CD4-positive, alpha-beta T cell treated with Interleukin-21 for 1 hour (primary cell): ENCODE data around the gene RFX1.

Experiments
- DNase-seq: peaks from one replicate; pipeline ENCODE4 v3.0.0-alpha.2; 2020

RFX1 gene

GRCh38 chr19:13960863-13961784 is 45.0 kb downstream of the RFX1 start:
- no peak for DNase-seq

DNA sequence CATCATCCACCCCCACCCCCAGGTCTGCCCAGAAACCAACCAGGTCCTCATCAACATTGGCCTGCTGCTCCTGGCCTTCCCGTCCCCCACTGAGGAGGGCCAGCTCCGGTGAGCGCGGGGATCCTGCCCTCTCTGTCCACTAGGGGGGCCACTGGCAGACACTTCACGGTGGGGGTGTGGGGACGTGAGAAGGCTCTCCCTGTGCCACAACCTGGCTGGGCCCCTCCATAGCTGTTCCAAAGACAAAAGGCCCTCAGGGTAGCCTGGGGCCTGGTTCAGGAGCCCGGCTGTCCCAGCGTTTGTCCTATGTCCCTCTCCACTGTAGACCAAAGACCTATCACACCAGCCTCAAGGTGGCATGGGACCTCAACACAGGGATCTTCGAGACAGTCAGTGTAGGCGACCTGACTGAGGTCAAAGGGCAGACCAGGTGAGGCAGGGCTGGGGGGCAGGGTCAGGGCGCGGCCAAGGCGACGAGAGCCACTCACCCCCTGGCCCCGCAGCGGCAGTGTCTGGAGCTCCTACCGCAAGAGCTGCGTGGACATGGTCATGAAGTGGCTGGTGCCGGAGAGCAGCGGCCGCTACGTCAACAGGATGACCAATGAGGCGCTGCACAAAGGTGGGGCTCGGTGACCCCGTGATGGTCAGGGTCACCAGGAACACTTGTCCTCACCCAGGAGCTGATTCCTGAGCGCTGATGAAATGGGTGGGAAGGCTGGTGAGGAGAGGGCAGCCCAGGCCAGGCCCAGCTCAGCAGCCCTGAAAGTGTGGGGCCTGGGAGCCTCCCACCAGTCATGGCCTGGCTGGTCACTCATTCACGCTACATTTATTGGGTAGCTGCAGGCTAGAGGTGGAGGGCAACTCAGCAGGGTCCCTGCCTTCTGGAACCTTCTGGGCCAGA is 45.9 kb downstream of the RFX1 start:
- peak; percentile 35 for DNase-seq

GRCh38 chr19:13959141-13959961 is 46.8 kb downstream of the RFX1 start:
- DNase-seq: no peak

DNA sequence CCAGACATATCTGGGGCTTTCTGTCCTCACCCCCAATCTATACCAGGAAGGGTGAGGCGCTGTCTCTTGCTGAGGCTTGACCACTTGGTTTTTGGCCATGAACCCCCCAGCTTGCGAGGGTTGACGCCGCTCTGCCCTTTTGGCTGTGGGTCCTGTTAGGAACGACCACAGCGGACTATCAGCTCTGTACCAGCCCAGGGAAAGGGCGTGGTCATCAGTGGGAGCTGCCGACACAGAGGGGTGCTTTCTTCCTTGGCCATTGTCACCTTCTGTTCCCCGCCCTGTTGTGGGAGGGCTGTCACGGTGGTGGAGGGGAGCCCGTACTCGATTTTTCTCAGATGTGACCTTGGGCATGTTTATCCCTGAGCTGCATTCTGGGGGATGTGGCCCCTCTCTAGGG is 48.1 kb downstream of the RFX1 start:
- no peak for DNase-seq

DNA sequence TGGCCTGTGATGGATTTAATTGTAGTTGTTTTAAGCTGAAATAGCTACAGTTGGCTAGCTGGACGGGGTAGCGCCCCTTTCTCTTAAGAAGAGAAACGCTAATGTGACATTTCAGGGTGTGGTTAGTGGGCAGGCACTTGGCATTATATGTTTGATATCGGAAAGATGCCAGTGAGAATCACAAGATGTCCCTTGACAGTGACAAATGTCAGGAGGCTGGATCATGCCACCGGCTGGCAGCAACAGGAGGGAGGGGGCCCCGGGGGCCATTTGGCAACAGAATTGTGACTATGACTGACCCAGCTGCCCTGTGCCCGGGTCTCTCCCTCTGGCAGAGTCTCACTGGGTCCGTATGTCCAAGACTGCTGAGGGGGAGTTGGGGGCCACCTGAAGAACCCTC is 49.1 kb downstream of the RFX1 start:
- no peak for DNase-seq

DNA sequence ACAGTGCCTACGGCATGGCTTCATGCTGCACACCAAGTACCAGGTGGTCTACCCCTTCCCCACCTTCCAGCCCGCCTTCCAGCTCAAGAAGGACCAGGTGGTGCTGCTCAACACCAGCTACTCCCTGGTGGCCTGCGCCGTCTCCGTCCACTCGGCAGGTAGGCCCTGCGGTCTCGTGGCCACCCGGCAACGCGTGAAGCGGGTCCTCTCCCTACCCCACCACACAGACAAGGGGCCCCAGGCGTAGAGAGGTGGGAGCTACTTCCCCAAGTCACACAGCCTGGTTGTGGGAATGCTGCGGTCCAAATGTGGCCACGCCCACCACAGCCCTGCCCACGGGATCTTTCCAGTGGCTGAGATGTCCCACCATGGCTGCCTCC is 49.8 kb downstream of the RFX1 start:
- no peak for DNase-seq

- DNase-seq: no peak
These were observed 50.3 kb downstream of the RFX1 start for GRCh38 chr19:13955662-13956364.

DNA sequence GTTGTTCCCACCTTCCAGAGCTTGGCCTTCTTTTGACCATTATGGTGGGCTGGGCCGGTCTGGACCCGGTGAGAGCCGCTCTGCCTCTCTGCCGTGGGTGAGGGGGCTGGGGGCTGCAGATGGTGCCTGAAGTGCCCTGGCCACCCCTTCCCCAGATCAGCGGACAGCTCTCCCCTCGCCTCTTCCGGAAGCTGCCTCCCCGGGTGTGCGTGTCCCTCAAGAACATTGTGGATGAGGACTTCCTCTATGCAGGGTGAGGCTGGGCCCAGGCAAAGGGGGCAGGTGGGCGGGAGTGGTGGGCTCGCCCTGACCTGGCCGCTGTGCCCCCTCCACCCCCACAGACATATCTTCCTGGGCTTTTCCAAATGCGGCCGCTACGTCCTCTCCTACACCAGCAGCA is 51.9 kb downstream of the RFX1 start:
- DNase-seq: no peak

GRCh38 chr19:13952931-13953531 is 53.1 kb downstream of the RFX1 start:
- DNase-seq: no peak

DNA sequence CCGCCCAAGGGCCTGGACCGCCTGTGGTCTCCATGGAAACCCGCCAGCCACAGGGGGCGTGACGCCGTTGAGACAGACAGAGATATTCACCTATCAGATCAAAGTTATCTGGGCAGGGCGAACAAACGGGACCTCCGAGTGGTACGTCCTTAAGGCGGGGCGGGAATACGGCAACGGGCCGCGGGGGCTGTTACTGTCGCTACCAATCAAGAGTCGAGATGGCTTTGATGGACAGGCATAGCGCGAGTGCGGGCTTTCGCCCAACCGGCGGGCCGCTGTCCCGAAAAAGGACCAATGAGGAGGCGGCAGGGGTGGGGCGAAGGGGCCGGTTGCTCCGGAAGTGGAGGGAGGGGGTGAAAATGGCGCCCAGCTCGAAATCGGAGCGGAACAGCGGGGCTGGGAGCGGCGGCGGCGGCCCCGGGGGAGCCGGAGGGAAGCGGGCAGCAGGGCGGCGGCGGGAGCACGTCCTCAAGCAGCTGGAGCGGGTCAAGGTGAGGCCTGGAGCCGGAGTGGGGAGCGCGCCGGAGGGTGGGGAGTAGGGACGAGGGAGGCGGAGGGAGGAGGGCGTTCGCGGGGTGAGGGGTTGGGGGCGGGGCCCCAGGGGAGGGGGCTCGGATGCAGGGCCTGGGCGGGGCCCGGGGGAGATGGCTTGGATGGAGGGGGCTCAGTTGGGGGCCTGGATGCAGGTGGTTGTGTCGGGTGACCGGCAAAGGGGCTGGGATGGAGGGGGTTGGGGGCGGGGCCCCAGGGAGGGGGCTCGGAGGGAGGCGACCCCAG is 53.8 kb downstream of the RFX1 start, which contains the start of gene DCAF15:
TSS of gene DCAF15 (plus strand) at position 356 of the 777 bp plus-strand sequence. CDS start at position 360, 4 bp downstream.
- DNase-seq: peak; percentile 100

GRCh38 chr19:13951799-13952153 is 54.3 kb downstream of the RFX1 start:
- no peak for DNase-seq

GRCh38 chr19:13951043-13951442 is 55.1 kb downstream of the RFX1 start:
- DNase-seq: no peak

- no peak for DNase-seq
These were observed 59.7 kb downstream of the RFX1 start for GRCh38 chr19:13946414-13946813.

DNA sequence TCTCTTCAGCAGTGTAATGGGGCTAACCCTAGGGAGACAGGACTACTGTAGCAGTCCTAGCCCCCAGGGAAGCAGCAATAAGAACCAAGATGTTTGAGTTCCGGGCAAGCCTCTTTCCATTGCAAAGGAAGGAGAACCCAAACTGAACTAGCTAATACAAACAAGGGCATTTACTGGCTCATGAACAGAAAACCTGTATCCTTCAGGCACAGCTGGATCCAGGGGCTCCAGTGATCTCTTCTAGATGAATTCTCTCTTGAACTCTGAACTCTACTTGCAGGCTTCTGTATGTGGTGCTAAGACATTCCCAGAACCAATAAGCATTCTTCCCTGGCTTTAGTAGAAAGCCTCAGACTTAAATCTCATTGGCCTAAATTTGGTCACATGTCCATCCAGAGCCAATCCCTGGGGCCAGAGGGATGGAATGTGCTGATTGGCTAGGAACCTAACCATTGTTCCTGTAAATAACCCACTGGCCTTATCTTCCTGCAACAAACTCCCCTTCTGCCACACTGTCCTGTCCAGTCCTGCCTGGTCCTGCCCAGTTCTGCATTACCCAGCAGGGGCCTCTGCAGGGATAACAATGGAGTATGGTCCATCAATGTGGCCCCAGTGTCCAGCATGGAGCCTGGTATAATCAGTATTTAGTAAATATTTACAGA is 64.0 kb downstream of the RFX1 start:
- no peak for DNase-seq

DNA sequence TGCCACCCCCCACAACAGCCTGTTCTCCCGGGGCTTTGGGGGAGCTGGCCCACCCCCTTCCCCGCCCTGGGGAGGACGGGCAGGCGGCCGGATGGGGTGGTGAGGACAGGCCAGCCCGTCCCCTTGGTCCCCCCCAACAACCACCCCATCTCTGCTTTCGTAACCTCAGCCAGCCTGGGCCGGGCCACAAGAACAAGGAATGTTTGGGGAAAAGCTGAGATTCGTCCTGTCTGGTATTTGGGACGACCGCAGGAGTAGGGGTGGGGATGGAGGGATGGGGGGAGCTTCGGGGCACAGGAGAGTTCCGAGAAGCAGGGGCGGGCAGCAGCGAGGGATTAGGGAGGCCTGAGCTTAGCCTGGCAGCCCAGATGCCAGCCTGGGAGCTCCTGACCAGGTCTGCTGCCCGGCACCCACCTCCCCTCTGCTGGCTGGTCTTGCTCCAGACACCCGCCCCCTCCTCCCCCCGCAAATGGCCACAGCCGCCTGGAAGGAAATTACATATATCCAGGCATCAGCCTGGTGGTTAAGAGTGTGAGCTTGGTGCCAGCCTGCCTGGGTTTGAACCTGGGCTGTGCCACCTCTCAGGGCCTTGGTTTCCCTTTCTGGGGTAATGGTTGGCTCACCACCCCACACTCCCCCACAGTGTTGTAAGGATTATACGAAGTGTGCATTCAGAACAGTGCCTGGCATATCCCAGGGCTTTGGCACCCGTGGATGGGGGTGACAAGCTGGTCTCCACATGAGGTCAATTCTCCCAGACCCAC is 67.6 kb downstream of the RFX1 start, which contains the start of gene PODNL1:
TSS of gene PODNL1 (minus strand) at position 117 of the 764 bp plus-strand sequence. CDS start 236 bp downstream, outside the sequence.
- DNase-seq: no peak

DNA sequence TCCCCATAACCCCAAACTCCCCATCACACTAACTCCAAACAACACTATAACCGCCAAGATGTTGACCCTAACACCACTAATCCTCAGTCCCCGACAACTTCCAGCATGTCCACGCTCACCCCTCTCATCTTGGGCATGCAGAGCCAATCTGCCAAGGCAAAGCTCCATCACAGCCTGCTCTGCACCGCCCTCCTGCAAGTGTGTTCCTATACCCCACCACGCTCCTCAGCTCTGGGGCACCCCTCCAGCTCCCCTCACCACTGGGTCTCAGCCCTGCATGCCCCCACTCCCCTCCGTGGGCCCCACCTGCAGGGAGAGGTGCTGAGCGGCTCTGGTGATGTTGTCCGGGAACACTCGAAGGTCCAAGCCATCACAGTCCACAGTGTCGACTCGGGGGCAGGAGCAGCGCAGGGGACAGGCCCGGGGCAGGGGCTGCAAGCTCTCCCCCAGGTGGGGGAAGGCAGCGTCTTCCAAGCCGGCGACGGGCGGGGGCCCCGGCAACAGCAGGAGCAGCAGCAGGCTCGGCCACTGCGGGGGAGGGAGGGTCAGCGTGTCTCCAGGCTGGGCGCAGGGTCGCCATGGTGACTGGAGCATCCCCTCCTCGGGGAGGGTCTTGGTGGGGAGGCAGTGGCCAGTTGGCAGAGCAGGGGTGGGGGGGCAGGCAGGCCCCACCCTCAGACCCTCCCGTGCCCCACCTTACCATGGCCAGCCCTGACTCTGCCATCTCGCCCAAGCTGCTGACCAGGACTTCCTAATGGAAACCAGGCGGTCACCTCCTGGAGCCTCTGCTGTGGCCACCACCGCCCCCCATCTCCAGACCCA is 68.4 kb downstream of the RFX1 start:
- DNase-seq: no peak

DNA sequence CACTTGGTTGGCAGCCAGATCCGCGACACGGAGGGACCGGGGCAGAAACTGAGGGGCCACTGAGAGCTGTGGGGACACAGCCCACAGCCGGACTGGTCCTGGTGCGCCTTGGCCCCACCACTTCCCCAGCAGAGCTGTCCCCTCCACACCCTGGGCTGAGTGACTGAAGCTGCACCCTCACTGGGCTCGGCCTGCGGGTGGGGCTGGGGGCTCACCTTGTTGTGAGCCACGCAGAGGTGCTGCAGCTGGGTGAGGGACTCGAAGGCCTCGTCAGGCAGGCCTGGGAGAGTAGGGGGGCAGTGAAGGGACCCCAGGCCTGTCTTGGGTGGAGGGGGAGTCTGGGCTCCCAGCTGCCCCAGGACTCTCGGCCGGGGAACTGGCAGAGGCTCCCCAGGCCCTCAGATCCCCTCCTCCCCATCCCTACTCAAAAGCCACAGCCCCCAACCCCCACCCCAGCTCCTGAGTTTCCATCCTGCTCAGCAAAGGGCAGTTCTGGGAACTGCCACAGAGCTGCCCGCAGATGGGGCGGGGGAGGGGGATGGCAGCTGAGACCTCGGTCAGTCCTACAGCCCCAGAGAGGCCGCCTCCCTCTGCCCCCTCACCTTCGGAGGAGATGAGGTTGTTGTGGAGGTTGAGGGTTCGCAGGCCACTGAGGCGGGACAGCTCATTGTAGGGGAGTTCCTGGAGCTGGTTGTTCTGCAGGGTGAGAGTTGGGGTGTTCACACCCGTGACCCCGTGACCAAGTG is 70.2 kb downstream of the RFX1 start:
- DNase-seq: no peak

GRCh38 chr19:13934785-13935109 is 71.4 kb downstream of the RFX1 start:
- no peak for DNase-seq
